Type B pancreatic cell (in vitro differentiated cells): ENCODE data around the gene TPCN2. TPM values are rescaled to one million over a fixed set of nuclear protein-coding genes. Genes with fewer than 3 reads are reported as not detected.

Experiments
- DNase-seq: peaks from one replicate; pipeline ENCODE4 v3.0.0; 2021; ENCODE audit warnings: mixed read lengths; ENCODE audit not compliant: unreplicated experiment; ENCODE audit errors: extremely low spot score
- H3K27ac Mint-ChIP-seq: 2 replicates; pipeline ENCODE4 v1.8.0; 2021; ENCODE audit warnings: mild to moderate bottlenecking, mixed read lengths
- H3K27me3 Mint-ChIP-seq: 2 replicates; pipeline ENCODE4 v1.8.0; 2021; ENCODE audit warnings: mixed read lengths
- H3K36me3 Mint-ChIP-seq: 2 replicates; pipeline ENCODE4 v1.8.0; 2021; ENCODE audit warnings: mixed read lengths
- H3K4me1 Mint-ChIP-seq: one replicate; pipeline ENCODE4 v1.8.0; 2021; ENCODE audit warnings: mixed read lengths; ENCODE audit not compliant: unreplicated experiment
- H3K4me3 Mint-ChIP-seq: 2 replicates; pipeline ENCODE4 v1.8.0; 2021; ENCODE audit warnings: mild to moderate bottlenecking, mixed read lengths
- H3K9me3 Mint-ChIP-seq: 2 replicates; pipeline ENCODE4 v1.8.0; 2021; ENCODE audit warnings: mixed read lengths
- total RNA-seq: library from RNA; stranded (reverse); gene quantifications from 2 replicates; pipeline ENCODE4 v1.2.1, GENCODE V29; 2021; ENCODE audit warnings: low replicate concordance
- TF ChIP-seq, protein P1 (sequence below): fragments of 200-600 bp; sonication (generic); conservative IDR thresholded peaks from 2 replicates; pipeline ENCODE4 v1.5.0; 2021; ENCODE audit warnings: antibody characterized with exemption, mild to moderate bottlenecking

TPCN2 gene
- total RNA-seq, 1 donor from 2014 or later: 19.5 TPM

DNA sequence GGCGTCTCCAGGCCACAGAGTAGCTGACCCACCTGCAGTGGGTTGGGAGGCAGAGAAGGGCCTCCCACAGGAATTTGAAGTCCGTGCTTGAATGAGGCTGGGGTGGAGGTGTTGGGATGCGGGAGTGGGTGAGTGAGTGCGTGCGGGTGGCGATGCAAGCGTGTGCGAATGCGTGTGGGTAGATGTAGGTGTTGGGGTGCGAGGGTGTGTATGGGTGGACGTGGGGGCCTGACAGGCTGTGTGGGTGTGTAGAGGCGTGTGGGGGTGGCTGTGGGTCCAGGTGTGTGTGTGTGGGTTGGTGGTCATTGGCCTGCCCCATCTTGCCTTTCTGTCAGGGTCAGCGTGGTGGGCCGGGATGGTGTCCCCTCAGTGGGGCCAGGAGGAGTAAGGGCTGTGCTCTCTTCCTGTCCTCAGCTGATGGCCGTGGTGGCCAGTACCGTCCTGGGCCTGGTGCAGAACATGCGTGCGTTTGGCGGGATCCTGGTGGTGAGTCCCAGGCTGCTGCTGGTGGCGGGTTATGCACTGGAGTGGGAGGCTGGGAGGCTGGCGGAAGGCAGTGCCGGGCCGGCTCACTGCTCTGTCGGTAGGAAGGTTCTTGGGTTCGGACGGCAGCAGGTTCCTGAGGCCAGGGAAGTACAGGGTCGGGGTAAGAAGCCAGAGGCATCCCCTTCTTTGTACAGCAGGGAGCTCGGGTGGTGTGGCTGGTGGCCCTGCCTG, 35.0 kb downstream of the TPCN2 start:
- no peaks in the 10 kb centered on the region for H3K27me3 Mint-ChIP-seq
- TF ChIP-seq, protein P1, sequence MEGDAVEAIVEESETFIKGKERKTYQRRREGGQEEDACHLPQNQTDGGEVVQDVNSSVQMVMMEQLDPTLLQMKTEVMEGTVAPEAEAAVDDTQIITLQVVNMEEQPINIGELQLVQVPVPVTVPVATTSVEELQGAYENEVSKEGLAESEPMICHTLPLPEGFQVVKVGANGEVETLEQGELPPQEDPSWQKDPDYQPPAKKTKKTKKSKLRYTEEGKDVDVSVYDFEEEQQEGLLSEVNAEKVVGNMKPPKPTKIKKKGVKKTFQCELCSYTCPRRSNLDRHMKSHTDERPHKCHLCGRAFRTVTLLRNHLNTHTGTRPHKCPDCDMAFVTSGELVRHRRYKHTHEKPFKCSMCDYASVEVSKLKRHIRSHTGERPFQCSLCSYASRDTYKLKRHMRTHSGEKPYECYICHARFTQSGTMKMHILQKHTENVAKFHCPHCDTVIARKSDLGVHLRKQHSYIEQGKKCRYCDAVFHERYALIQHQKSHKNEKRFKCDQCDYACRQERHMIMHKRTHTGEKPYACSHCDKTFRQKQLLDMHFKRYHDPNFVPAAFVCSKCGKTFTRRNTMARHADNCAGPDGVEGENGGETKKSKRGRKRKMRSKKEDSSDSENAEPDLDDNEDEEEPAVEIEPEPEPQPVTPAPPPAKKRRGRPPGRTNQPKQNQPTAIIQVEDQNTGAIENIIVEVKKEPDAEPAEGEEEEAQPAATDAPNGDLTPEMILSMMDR: no peak
- H3K36me3 Mint-ChIP-seq: peaks cover 3% of the 10 kb centered on the region
- peaks cover 4% of the 10 kb centered on the region for H3K4me1 Mint-ChIP-seq
- no peak overlapping the region for H3K4me3 Mint-ChIP-seq
- H3K27ac Mint-ChIP-seq: no peak overlapping the region
- no peak for DNase-seq
- no peaks in the 10 kb centered on the region for H3K9me3 Mint-ChIP-seq

DNA sequence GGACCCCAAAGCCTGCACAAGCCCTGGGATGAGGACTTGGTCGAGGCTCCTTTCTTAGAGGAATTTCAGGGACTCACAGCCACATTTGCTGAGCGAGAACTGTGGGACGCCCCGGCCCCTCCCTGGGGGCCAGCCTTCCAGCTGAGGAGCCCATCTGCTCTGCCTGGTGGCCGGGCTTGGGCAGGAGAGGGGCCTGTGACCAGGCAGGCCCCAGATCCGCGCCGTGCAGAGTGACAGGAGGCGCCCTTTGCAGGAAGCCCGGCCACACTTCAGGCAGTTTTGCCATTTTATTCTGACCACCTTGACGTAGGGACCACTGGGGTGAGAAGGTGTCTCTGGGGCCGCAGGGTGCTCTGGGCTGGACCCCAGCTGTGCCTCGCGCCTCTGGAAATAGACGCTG, 35.6 kb downstream of the TPCN2 start:
- DNase-seq: no peak
- Mint-ChIP-seq H3K4me3 (no peak overlapping the region), H3K4me1 (peaks cover 6% of the 10 kb centered on the region), H3K27me3 (no peaks in the 10 kb centered on the region), H3K36me3 (peaks cover 3% of the 10 kb centered on the region), H3K27ac (no peak overlapping the region), H3K9me3 (no peaks in the 10 kb centered on the region)
- TF ChIP-seq, protein P1: no peak

DNA sequence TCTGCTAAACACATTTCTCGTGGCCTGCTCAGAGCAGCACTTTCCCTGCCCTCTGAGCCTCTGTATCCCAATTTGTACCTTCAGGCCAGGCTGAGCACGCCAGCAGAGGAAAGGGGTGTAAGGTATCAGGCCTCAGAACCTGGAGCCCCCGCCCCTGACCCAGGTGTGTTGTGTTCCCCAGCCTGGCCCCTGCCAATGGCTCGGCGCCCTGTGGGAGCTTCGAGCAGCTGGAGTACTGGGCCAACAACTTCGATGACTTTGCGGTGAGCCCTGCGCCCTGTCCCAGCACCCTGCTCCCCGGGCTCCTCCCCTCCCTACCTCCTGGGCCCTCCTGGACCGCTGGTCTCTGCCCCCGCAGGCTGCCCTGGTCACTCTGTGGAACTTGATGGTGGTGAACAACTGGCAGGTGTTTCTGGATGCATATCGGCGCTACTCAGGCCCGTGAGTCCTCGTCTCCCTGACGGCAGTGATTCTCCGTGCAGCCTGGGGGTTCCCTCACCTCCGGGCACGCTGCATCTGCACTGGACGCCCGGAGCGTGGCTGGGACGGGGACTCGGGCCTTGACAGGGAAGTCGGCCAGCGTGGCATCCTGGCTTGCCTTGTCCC, 36.9 kb downstream of the TPCN2 start:
- TF ChIP-seq, protein P1: no peak
- no peak for DNase-seq
- H3K27ac Mint-ChIP-seq: no peak overlapping the region
- peaks cover 6% of the 10 kb centered on the region for H3K4me1 Mint-ChIP-seq
- H3K9me3 Mint-ChIP-seq: no peaks in the 10 kb centered on the region
- no peaks in the 10 kb centered on the region for H3K27me3 Mint-ChIP-seq
- H3K36me3 Mint-ChIP-seq: peaks cover 3% of the 10 kb centered on the region
- H3K4me3 Mint-ChIP-seq: no peak overlapping the region

DNA sequence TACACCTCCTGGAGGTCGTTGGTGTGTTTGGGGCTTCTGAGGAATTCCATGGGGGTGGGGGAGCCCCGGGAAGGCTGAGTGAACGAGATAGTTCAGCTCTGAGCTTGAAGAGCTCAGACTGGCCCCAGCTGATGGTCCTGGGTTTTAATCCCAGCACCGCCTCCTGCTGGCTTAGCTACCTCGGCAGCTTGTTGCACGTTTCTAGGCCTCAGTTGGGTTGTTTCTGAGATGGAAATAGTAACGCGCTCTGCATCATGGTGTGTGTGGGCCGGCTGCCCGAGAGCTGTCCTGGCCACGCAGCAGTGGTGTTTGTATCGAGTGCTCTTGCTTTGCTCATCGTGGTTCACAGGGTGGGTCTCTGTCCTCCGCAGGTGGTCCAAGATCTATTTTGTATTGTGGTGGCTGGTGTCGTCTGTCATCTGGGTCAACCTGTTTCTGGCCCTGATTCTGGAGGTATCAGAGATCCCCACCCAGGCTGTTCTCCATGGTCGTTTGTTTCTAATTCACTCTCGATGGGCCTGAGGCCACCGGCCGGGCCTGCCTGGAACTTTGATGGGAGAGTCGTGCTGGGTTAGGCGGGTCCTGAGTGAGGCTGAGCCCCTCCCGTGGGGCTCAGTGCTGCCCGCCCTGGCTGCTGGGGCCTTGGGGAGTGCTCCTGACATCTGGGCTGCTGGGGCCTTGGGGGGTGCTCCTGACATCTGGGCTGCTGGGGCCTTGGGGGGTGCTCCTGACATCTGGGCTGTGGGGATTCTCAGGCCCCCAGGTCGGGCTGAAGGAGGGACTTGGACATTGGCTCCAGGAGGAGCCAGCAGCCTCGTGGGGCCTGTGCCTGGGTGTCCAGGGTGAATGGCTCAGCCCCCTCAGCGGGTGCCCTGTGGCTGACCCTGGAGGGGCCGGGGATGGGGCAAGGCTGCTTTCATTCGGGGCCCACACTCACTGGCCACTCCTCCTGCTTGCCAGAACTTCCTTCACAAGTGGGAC, 37.7 kb downstream of the TPCN2 start:
- H3K36me3 Mint-ChIP-seq: peaks cover 3% of the 10 kb centered on the region
- no peak overlapping the region for H3K4me3 Mint-ChIP-seq
- H3K9me3 Mint-ChIP-seq: no peaks in the 10 kb centered on the region
- TF ChIP-seq, protein P1: no peak
- no peaks in the 10 kb centered on the region for H3K27me3 Mint-ChIP-seq
- no peak for DNase-seq
- H3K4me1 Mint-ChIP-seq: peaks cover 6% of the 10 kb centered on the region
- peak overlapping the region; percentile 47 for H3K27ac Mint-ChIP-seq

DNA sequence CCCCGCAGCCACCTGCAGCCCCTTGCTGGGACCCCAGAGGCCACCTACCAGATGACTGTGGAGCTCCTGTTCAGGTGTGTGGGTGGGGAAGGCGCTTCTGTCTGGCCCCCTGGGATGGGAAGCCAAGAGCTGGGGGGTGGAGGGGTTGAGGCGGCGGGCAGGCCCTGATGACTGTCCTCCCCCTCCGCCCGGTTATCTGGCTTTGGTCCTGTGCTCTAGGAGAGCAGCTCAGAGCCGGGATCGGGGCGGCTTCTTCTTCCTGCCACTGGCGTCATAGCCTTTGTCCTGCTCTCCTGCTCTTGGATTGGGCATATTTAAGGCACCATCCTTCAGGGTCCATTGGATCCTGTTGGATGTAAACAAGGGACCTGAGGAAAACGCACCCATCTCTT, 38.4 kb downstream of the TPCN2 start:
- TF ChIP-seq, protein P1: no peak
- DNase-seq: no peak
- Mint-ChIP-seq H3K27me3 (no peaks in the 10 kb centered on the region), H3K27ac (no peak overlapping the region), H3K36me3 (peaks cover under 1% of the 10 kb centered on the region), H3K4me3 (no peak overlapping the region), H3K9me3 (no peaks in the 10 kb centered on the region), H3K4me1 (peaks cover 6% of the 10 kb centered on the region)
